ENCODE results near the gene CSH2. TPM values are rescaled to one million over a fixed set of nuclear protein-coding genes. Genes with fewer than 3 reads are reported as not detected.

Gene CSH2
- total RNA-seq, 1 experiment from 2014 or later: not detected

GRCh38 chr17:63830904-63831491 lies 42.5 kb downstream of the CSH2 start:
- no peak overlapping the region for H3K4me3 Mint-ChIP-seq

More at GRCh38 chr17:63830904-63831491, 42.5 kb downstream of the CSH2 start:
- DNase-seq: no peak
- Histone ChIP-seq H2BK12ac (ENCODE audit: insufficient read length, low read depth, low read length) (no peak overlapping the region), H2BK20ac (ENCODE audit: low read depth, low read length, poor library complexity, severe bottlenecking) (no peak overlapping the region), H3K23me2 (ENCODE audit: insufficient read length, low read depth, low read length, poor library complexity, severe bottlenecking) (peaks cover 6% of the 10 kb centered on the region), H3K23ac (ENCODE audit: insufficient read length, low read depth, low read length) (no peak overlapping the region), H3K27ac (ENCODE audit: insufficient read length, low read depth, low read length) (no peak overlapping the region), H4K5ac (ENCODE audit: insufficient read length, low read depth, low read length) (no peak overlapping the region), H2AFZ (ENCODE audit: low read length) (no peak overlapping the region), H2BK15ac (ENCODE audit: low read depth, low read length) (no peak overlapping the region), H2BK5ac (ENCODE audit: insufficient read length, low read length) (no peak overlapping the region), H4K20me1 (ENCODE audit: control insufficient read depth, insufficient read depth, insufficient read length) (peaks cover 2% of the 10 kb centered on the region), H3K79me2 (ENCODE audit: insufficient read depth, low read length) (peaks cover 8% of the 10 kb centered on the region; the same call in 1 of the 2 replicates), H3K27me3 (ENCODE audit: insufficient read depth, low read length) (no peaks in the 10 kb centered on the region), H3K4ac (ENCODE audit: low read depth, low read length) (no peak overlapping the region), H3K9ac (ENCODE audit: extremely low read depth, insufficient read length, low read length) (no peak overlapping the region), H2BK120ac (ENCODE audit: low read depth, low read length, poor library complexity, severe bottlenecking) (no peak overlapping the region), H4K91ac (ENCODE audit: insufficient read length, low read depth, low read length) (no peak overlapping the region), H4K8ac (replicated peaks; ENCODE audit: insufficient read length, low read depth, low read length) (no peak overlapping the region), H3K4me1 (ENCODE audit: insufficient read depth, low read length) (no peaks in the 10 kb centered on the region), H3K56ac (ENCODE audit: insufficient read length, low read depth, low read length) (no peak overlapping the region), H3K79me1 (ENCODE audit: insufficient read depth, low read depth, low read length, poor library complexity, severe bottlenecking) (peaks cover 3% of the 10 kb centered on the region), H3K14ac (ENCODE audit: insufficient read depth, low read length) (no peak overlapping the region), H3K9me3 (ENCODE audit: control insufficient read depth, low read depth, low read length) (no peaks in the 10 kb centered on the region), H3T11ph (ENCODE audit: low read length) (no peak overlapping the region), H3K4me2 (ENCODE audit: insufficient read depth, insufficient read length, low read length) (no peak overlapping the region), H2AK5ac (ENCODE audit: insufficient read length, low read length) (no peak overlapping the region), H3K18ac (ENCODE audit: insufficient read length, low read depth, low read length) (no peak overlapping the region)
- Mint-ChIP-seq H3K36me3 (ENCODE audit: insufficient read depth in 1 of 3, low read depth in 3 of 3) (peaks cover 57 to 94% (median 74%) of the 10 kb centered on the region in 3 experiments), H3K27me3 (ENCODE audit: low read depth) (no peaks in the 10 kb centered on the region; the same call in 1 of the 2 replicates), H3K27ac (no peak overlapping the region), H3K4me1 (peaks cover 12 to 18% of the 10 kb centered on the region in 2 experiments), H3K9me3 (no peaks in the 10 kb centered on the region; a peak in 1 of 5 replicates)
- TF ChIP-seq, protein P1, sequence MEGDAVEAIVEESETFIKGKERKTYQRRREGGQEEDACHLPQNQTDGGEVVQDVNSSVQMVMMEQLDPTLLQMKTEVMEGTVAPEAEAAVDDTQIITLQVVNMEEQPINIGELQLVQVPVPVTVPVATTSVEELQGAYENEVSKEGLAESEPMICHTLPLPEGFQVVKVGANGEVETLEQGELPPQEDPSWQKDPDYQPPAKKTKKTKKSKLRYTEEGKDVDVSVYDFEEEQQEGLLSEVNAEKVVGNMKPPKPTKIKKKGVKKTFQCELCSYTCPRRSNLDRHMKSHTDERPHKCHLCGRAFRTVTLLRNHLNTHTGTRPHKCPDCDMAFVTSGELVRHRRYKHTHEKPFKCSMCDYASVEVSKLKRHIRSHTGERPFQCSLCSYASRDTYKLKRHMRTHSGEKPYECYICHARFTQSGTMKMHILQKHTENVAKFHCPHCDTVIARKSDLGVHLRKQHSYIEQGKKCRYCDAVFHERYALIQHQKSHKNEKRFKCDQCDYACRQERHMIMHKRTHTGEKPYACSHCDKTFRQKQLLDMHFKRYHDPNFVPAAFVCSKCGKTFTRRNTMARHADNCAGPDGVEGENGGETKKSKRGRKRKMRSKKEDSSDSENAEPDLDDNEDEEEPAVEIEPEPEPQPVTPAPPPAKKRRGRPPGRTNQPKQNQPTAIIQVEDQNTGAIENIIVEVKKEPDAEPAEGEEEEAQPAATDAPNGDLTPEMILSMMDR (conservative IDR thresholded peaks at IDR 0.05): no peak
- no CpG with 5 or more reads among the region's 15 CpGs for WGBS (ENCODE audit: extremely low coverage, insufficient read length, low lambda C conversion rate)

Data from H9 (cell line).